Neural cell (in vitro differentiated cells): ENCODE results near the gene SPRR2D. TPM values are rescaled to one million over a fixed set of nuclear protein-coding genes. Genes with fewer than 3 reads are reported as not detected.

Source experiments
- H2AFZ ChIP-seq: fragments of 200-600, 300-800 bp; sonication (generic), shearing (Covaris generic); 2 replicates; pipeline ENCODE4 v1.6.0; 2014; ENCODE audit warnings: low read depth, mild to moderate bottlenecking, antibody characterized with exemption, low read length, moderate library complexity
- H3F3A ChIP-seq: fragments of 200-600 bp; shearing (Covaris generic); 2 replicates; pipeline ENCODE4 v1.6.1; 2016; ENCODE audit warnings: mild to moderate bottlenecking, moderate library complexity, mixed read lengths, antibody characterized with exemption, low read length; ENCODE audit not compliant: insufficient read depth, poor library complexity, severe bottlenecking
- H3K27ac ChIP-seq: fragments of 200-600, 300-800 bp; sonication (generic), shearing (Covaris generic); 2 replicates; pipeline ENCODE4 v1.5.1; 2014; ENCODE audit warnings: mild to moderate bottlenecking, low read length, moderate library complexity
- H3K27me3 ChIP-seq: fragments of 300-800, 200-600 bp; sonication (generic), shearing (Covaris generic); 2 replicates; pipeline ENCODE4 v1.6.0; 2014; ENCODE audit warnings: mild to moderate bottlenecking, low read depth, low read length, moderate library complexity; ENCODE audit not compliant: insufficient read depth
- H3K36me3 ChIP-seq: fragments of 300-800, 200-600 bp; sonication (generic), shearing (Covaris generic); 2 replicates; pipeline ENCODE4 v1.5.1; 2014; ENCODE audit warnings: mild to moderate bottlenecking, antibody characterized with exemption, low read length, moderate library complexity; ENCODE audit not compliant: insufficient read depth
- H3K4me2 ChIP-seq: fragments of 300-800, 200-600 bp; sonication (generic), shearing (Covaris generic); 2 replicates; pipeline ENCODE4 v1.6.0; 2014; ENCODE audit warnings: mild to moderate bottlenecking, low read length
- H3K4me3 ChIP-seq: fragments of 300-800, 200-600 bp; sonication (generic), shearing (Covaris generic); 2 replicates; pipeline ENCODE4 v1.5.1; 2014; ENCODE audit warnings: mild to moderate bottlenecking, low read length, moderate library complexity
- H3K79me2 ChIP-seq: fragments of 200-600 bp; shearing (Covaris generic); replicated peaks from 2 replicates; pipeline ENCODE4 v1.6.0; 2014; ENCODE audit warnings: mild to moderate bottlenecking, low read length, moderate library complexity; ENCODE audit not compliant: insufficient read depth
- H3K9ac ChIP-seq: fragments of 300-800, 200-600 bp; sonication (generic), shearing (Covaris generic); 2 replicates; pipeline ENCODE4 v1.6.1; 2016; ENCODE audit warnings: mild to moderate bottlenecking, low read length, mixed read lengths
- H3K9me2 ChIP-seq: fragments of 200-600 bp; shearing (Covaris generic); 2 replicates; pipeline ENCODE4 v1.6.1; 2016; ENCODE audit warnings: mild to moderate bottlenecking, low read length, mixed read lengths; ENCODE audit not compliant: insufficient read depth
- H3K9me3 ChIP-seq: fragments of 200-600, 300-800 bp; sonication (generic), shearing (Covaris generic); 2 replicates; pipeline ENCODE4 v1.6.1; 2016; ENCODE audit warnings: mild to moderate bottlenecking, mixed run types, low read length, moderate library complexity, mixed read lengths
- H4K20me1 ChIP-seq: fragments of 200-600 bp; shearing (Covaris generic); 2 replicates; pipeline ENCODE4 v1.6.1; 2016; ENCODE audit warnings: mild to moderate bottlenecking, mixed run types; ENCODE audit not compliant: insufficient read depth
- EP300 ChIP-seq: fragments of 450-650 bp; conservative IDR thresholded peaks from 2 replicates; pipeline ENCODE4 v1.6.1; 2014; ENCODE audit warnings: antibody characterized with exemption, mild to moderate bottlenecking, moderate library complexity; ENCODE audit not compliant: poor library complexity, severe bottlenecking
- EZH2 ChIP-seq: fragments of 200-600, 300-800 bp; shearing (Covaris generic), sonication (generic); IDR thresholded peaks from 2 replicates; pipeline ENCODE4 v1.6.1; 2014; ENCODE audit warnings: antibody characterized with exemption, low read length, borderline replicate concordance, mild to moderate bottlenecking; ENCODE audit not compliant: insufficient read depth, poor library complexity, severe bottlenecking
- MXI1 ChIP-seq: fragments of 450-650 bp; conservative IDR thresholded peaks from 2 replicates; pipeline ENCODE4 v1.6.1; 2014; ENCODE audit warnings: antibody characterized with exemption, mild to moderate bottlenecking; ENCODE audit not compliant: poor library complexity, severe bottlenecking
- POLR2AphosphoS5 ChIP-seq: IDR thresholded peaks from 2 replicates; pipeline ENCODE4 v1.6.1; 2012
- RAD21 ChIP-seq: fragments of 450-650 bp; conservative IDR thresholded peaks from 2 replicates; pipeline ENCODE4 v1.6.1; 2014; ENCODE audit warnings: antibody characterized with exemption, mild to moderate bottlenecking, moderate library complexity
- REST ChIP-seq: IDR thresholded peaks from 2 replicates; pipeline ENCODE4 v1.6.1; 2012; ENCODE audit warnings: borderline replicate concordance
- SMC3 ChIP-seq: fragments of 450-650 bp; conservative IDR thresholded peaks from 2 replicates; pipeline ENCODE4 v1.6.1; 2014; ENCODE audit warnings: antibody characterized with exemption, mild to moderate bottlenecking, moderate library complexity; ENCODE audit not compliant: poor library complexity
- TAF1 ChIP-seq: IDR thresholded peaks from 2 replicates; pipeline ENCODE4 v1.6.1; 2012; ENCODE audit warnings: low read depth
- polyA plus RNA-seq: library from polyadenylated mRNA; depleted of rRNA; stranded (reverse); fragments of >200 nt; gene quantifications from 2 replicates; pipeline ENCODE4 v1.2.3, GENCODE V29; 2014
- TF ChIP-seq, protein P1 (sequence below): fragments of 450-650 bp; IDR thresholded peaks from 2 replicates; pipeline ENCODE4 v1.5.1; 2014; ENCODE audit warnings: antibody characterized with exemption, mild to moderate bottlenecking, moderate library complexity; ENCODE audit not compliant: poor library complexity, severe bottlenecking

SPRR2D gene
- polyA plus RNA-seq, 1 donor from 2014 or later: not detected

- H3K9me3 ChIP-seq: no peaks in the 10 kb centered on the region
- no peaks in the 10 kb centered on the region for H3K79me2 ChIP-seq
- no peak for TF ChIP-seq POLR2AphosphoS5
- no peak for TF ChIP-seq MXI1
- no peak for TF ChIP-seq EZH2
- TF ChIP-seq EP300: no peak
- no peak for TF ChIP-seq SMC3
- no peak for TF ChIP-seq REST
- TF ChIP-seq RAD21: no peak
- TF ChIP-seq TAF1: no peak
- TF ChIP-seq, protein P1, sequence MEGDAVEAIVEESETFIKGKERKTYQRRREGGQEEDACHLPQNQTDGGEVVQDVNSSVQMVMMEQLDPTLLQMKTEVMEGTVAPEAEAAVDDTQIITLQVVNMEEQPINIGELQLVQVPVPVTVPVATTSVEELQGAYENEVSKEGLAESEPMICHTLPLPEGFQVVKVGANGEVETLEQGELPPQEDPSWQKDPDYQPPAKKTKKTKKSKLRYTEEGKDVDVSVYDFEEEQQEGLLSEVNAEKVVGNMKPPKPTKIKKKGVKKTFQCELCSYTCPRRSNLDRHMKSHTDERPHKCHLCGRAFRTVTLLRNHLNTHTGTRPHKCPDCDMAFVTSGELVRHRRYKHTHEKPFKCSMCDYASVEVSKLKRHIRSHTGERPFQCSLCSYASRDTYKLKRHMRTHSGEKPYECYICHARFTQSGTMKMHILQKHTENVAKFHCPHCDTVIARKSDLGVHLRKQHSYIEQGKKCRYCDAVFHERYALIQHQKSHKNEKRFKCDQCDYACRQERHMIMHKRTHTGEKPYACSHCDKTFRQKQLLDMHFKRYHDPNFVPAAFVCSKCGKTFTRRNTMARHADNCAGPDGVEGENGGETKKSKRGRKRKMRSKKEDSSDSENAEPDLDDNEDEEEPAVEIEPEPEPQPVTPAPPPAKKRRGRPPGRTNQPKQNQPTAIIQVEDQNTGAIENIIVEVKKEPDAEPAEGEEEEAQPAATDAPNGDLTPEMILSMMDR: no peak
- no peaks in the 10 kb centered on the region for H3K9me2 ChIP-seq
- no peak overlapping the region for H3K27ac ChIP-seq
- H3K27me3 ChIP-seq: no peaks in the 10 kb centered on the region
- no peak overlapping the region for H3K4me2 ChIP-seq
- no peak overlapping the region for H3K9ac ChIP-seq
- H3K4me3 ChIP-seq: no peak overlapping the region
- no peaks in the 10 kb centered on the region for H4K20me1 ChIP-seq
- no peak overlapping the region for H2AFZ ChIP-seq
- H3F3A ChIP-seq: no peaks in the 10 kb centered on the region
- H3K36me3 ChIP-seq: no peaks in the 10 kb centered on the region
Measured at GRCh38 chr1:153028766-153029165, 12.2 kb downstream of the SPRR2D start.

GRCh38 chr1:153025797-153026196 is 15.1 kb downstream of the SPRR2D start:
- no peak overlapping the region for H3K27ac ChIP-seq

More at GRCh38 chr1:153025797-153026196, 15.1 kb downstream of the SPRR2D start:
- Histone ChIP-seq H3K36me3 (no peaks in the 10 kb centered on the region), H3K9ac (no peak overlapping the region), H3K4me3 (no peak overlapping the region), H3K4me2 (no peak overlapping the region), H3F3A (no peaks in the 10 kb centered on the region), H3K27me3 (no peaks in the 10 kb centered on the region), H2AFZ (no peak overlapping the region), H3K9me3 (no peaks in the 10 kb centered on the region), H4K20me1 (no peaks in the 10 kb centered on the region), H3K79me2 (no peaks in the 10 kb centered on the region), H3K9me2 (no peaks in the 10 kb centered on the region)
- TF ChIP-seq TAF1 (no peak), RAD21 (no peak), EP300 (no peak), MXI1 (no peak), SMC3 (no peak), REST (no peak), POLR2AphosphoS5 (no peak), EZH2 (no peak)
- TF ChIP-seq, protein P1: no peak
